ENCODE data around the gene C1orf122.

DNA sequence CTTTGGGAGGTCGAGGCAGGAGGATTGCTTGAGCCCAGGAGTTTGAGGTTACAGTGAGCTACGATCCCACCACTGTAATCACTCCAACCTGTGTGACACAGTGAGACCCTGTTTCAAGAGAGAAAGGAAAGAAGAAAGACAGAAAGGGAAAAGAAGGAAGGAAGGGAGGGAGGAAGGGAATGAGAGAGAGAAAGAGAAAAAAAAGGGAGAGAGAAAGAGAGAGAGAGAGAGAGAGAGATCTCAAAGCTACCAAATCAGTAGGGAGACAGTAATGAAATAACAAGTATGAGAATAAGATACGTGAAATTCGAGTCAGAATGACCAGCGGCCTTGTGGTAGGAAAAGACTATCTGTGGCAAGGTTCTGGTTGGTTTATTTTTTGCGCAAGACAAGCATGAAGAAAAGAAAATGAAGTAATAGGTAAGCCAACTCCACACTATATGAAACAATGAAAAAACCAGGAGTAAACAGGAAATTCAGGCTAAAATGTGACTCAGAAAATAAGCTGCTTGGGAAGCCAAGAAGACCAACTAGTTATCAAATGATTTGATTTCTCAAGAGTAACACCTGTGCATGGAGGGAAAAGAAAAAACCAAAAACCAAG lies 42.9 kb downstream of the C1orf122 start:
- TF ChIP-seq, protein P1, sequence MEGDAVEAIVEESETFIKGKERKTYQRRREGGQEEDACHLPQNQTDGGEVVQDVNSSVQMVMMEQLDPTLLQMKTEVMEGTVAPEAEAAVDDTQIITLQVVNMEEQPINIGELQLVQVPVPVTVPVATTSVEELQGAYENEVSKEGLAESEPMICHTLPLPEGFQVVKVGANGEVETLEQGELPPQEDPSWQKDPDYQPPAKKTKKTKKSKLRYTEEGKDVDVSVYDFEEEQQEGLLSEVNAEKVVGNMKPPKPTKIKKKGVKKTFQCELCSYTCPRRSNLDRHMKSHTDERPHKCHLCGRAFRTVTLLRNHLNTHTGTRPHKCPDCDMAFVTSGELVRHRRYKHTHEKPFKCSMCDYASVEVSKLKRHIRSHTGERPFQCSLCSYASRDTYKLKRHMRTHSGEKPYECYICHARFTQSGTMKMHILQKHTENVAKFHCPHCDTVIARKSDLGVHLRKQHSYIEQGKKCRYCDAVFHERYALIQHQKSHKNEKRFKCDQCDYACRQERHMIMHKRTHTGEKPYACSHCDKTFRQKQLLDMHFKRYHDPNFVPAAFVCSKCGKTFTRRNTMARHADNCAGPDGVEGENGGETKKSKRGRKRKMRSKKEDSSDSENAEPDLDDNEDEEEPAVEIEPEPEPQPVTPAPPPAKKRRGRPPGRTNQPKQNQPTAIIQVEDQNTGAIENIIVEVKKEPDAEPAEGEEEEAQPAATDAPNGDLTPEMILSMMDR (IDR thresholded peaks at IDR 0.05; ENCODE audit: insufficient read depth, low read length, poor library complexity, severe bottlenecking) = no peak
- TF ChIP-seq EZH2phosphoT487 (conservative IDR thresholded peaks at IDR 0.05; ENCODE audit: low read length) = no peak

All from SU-DHL-6 (cell line).